Occipital lobe (tissue), 2 donors: ENCODE results near the gene ADARB2. TPM values are rescaled to one million over a fixed set of nuclear protein-coding genes. Genes with fewer than 3 reads are reported as not detected.

Source experiments
- DNase-seq: peaks from one replicate; lab custom pipeline; 2025; lab: John Stamatoyannopoulos, UW
- total RNA-seq: library from RNA; depleted of rRNA; stranded (reverse); fragments of >200 nt; gene quantifications from one replicate; pipeline ENCODE4 v1.2.3, GENCODE V29; 2014

ADARB2 gene
- total RNA-seq, 1 donor from 2014 or later = 4.8 TPM

GRCh38 chr10:1198453-1199344 is 538.6 kb downstream of the ADARB2 start:
- no peak for DNase-seq

- no peak for DNase-seq
Measured at GRCh38 chr10:1197384-1197783, 539.9 kb downstream of the ADARB2 start.

- DNase-seq = no peak
Measured at GRCh38 chr10:1196656-1197055, 540.7 kb downstream of the ADARB2 start.

GRCh38 chr10:1195828-1196227 is 541.5 kb downstream of the ADARB2 start:
- DNase-seq = no peak

GRCh38 chr10:1194161-1194560 is 543.2 kb downstream of the ADARB2 start:
- DNase-seq = no peak

GRCh38 chr10:1193561-1193960 is 543.8 kb downstream of the ADARB2 start:
- DNase-seq = no peak

- DNase-seq = no peak
Measured at GRCh38 chr10:1191752-1192151, 545.6 kb downstream of the ADARB2 start.

- DNase-seq = no peak
Measured at GRCh38 chr10:1190791-1191490, 546.4 kb downstream of the ADARB2 start.

- no peak for DNase-seq
Measured at GRCh38 chr10:1190052-1190395, 547.3 kb downstream of the ADARB2 start.

- no peak for DNase-seq
Measured at GRCh38 chr10:1189166-1190051, 547.9 kb downstream of the ADARB2 start.

GRCh38 chr10:1188558-1189135 is 548.7 kb downstream of the ADARB2 start:
- DNase-seq = no peak

GRCh38 chr10:1187855-1188557 is 549.3 kb downstream of the ADARB2 start:
- no peak for DNase-seq

GRCh38 chr10:1187151-1187854 is 550.0 kb downstream of the ADARB2 start:
- DNase-seq = peak; percentile 64

GRCh38 chr10:1186683-1186990 is 550.7 kb downstream of the ADARB2 start:
- DNase-seq = no peak

GRCh38 chr10:1185911-1186682 is 551.2 kb downstream of the ADARB2 start:
- DNase-seq = no peak

- no peak for DNase-seq
Measured at GRCh38 chr10:1184541-1185430, 552.5 kb downstream of the ADARB2 start.

- no peak for DNase-seq
Measured at GRCh38 chr10:1183701-1184100, 553.6 kb downstream of the ADARB2 start.

- DNase-seq = no peak
Measured at GRCh38 chr10:1183033-1183396, 554.3 kb downstream of the ADARB2 start.
